GM12878 (cell line): Measurements from ENCODE around the gene ANAPC16. TPM values are rescaled to one million over a fixed set of nuclear protein-coding genes. Genes with fewer than 3 reads are reported as not detected.

Experiments
- ATAC-seq: fragments of 200-7000 bp; cut with Tn5 transposase; 3 replicates; pipeline ENCODE4 v1.9.1; 2020; ENCODE audit warnings: mild to moderate bottlenecking, moderate library complexity
- BruUV-seq: library from RNA; stranded (reverse); fragments of 400-500 nt; replicated peaks from 2 replicates; lab custom pipeline; 2021; lab: Mats Ljungman, UMichigan
- CTCF ChIA-PET: fragments of 300-600 bp; sonication (Branson Sonifier 250); formaldehyde crosslinking; extraction: SDS; loops from one replicate; lab custom pipeline; 2021; ENCODE audit warnings: inconsistent platforms; lab: Yijun Ruan, JAX
- POLR2A ChIA-PET: fragments of 350-600 bp; formaldehyde crosslinking; extraction: SDS; loops from one replicate; lab custom pipeline; 2021; ENCODE audit warnings: inconsistent platforms; lab: Charles Lee
- RAD21 ChIA-PET: fragments of 300-600 bp; sonication (Branson Sonifier 250); formaldehyde crosslinking; loops from one replicate; lab custom pipeline; 2023; ENCODE audit warnings: antibody characterized with exemption; ENCODE audit not compliant: unreplicated experiment; lab: Charles Lee
- SMC1A ChIA-PET: fragments of 300-600 bp; sonication (Branson Sonifier 250); formaldehyde crosslinking; loops from one replicate; lab custom pipeline; 2023; ENCODE audit not compliant: unreplicated experiment, uncharacterized antibody; lab: Charles Lee
- DNase-seq: peaks from one replicate; pipeline ENCODE4 v3.0.0-alpha.2; 2011; ENCODE audit warnings: low read depth, low spot score
- FAIRE-seq: peaks from 3 replicates; lab custom pipeline; 2011; peaks lifted over from hg19 to GRCh38; lab: Jason Lieb, UNC
- H2AFZ ChIP-seq: 2 replicates; pipeline ENCODE4 v1.6.0; 2011; ENCODE audit warnings: low read depth, low read length, control low read depth; ENCODE audit not compliant: control insufficient read depth
- H3K27ac ChIP-seq: 2 replicates; pipeline ENCODE4 v1.5.1; 2011; ENCODE audit warnings: control low read depth; ENCODE audit not compliant: control insufficient read depth, insufficient read depth
- H3K27me3 ChIP-seq, 2 experiments: replicated peaks in 1 of 2; 2 replicates each; pipeline versions ENCODE4 v1.6.0 to v1.6.1; 2011; ENCODE audit warnings: low read length in 1 of 2; ENCODE audit not compliant: control insufficient read depth in 2 of 2, insufficient read depth in 2 of 2
- H3K36me3 ChIP-seq, 2 experiments: 2 replicates each; pipeline ENCODE4 v1.5.1; 2011; ENCODE audit warnings: low read length in 1 of 2; ENCODE audit not compliant: control insufficient read depth in 2 of 2, insufficient read depth in 2 of 2
- H3K4me1 ChIP-seq: 2 replicates; pipeline ENCODE4 v1.6.1; 2011; ENCODE audit warnings: mild to moderate bottlenecking, low read length, moderate library complexity, mixed read lengths; ENCODE audit not compliant: control insufficient read depth, insufficient read depth
- H3K4me2 ChIP-seq: 2 replicates; pipeline ENCODE4 v1.6.0; 2011; ENCODE audit warnings: control low read depth; ENCODE audit not compliant: control insufficient read depth, insufficient read depth
- H3K4me3 ChIP-seq: fragments of 200-600 bp; sonication (generic); 2 replicates; pipeline ENCODE4 v1.5.1; 2016
- H3K79me2 ChIP-seq: 2 replicates; pipeline ENCODE4 v1.6.0; 2011; ENCODE audit warnings: low read length; ENCODE audit not compliant: control insufficient read depth, insufficient read depth
- H3K9ac ChIP-seq: 2 replicates; pipeline ENCODE4 v1.8.0; 2011; ENCODE audit warnings: low read length, control low read depth, mixed read lengths; ENCODE audit not compliant: control insufficient read depth, insufficient read depth
- H3K9me3 ChIP-seq: replicated peaks from 3 replicates; pipeline ENCODE4 v1.5.1; 2011; ENCODE audit warnings: mild to moderate bottlenecking, low read length; ENCODE audit not compliant: control insufficient read depth, insufficient read depth
- H4K20me1 ChIP-seq: 2 replicates; pipeline ENCODE4 v1.6.0; 2011; ENCODE audit not compliant: control insufficient read depth, insufficient read depth
- BHLHE40 ChIP-seq, 2 experiments: fragments of 450-650 bp in 1 of 2; IDR thresholded peaks; 2 replicates each; pipeline ENCODE4 v1.6.1; 2011 to 2017; ENCODE audit warnings: low read depth in 2 of 2, borderline replicate concordance in 1 of 2, improper control_type of control experiment in 1 of 2, low read length in 1 of 2, mild to moderate bottlenecking in 1 of 2
- CHD1 ChIP-seq: IDR thresholded peaks from 2 replicates; pipeline ENCODE4 v1.6.1; 2012; ENCODE audit warnings: low read depth, low read length, improper control_type of control experiment
- ESRRA ChIP-seq: IDR thresholded peaks from 2 replicates; pipeline ENCODE4 v1.6.1; 2012; ENCODE audit warnings: mild to moderate bottlenecking, low read length, improper control_type of control experiment
- IKZF1 ChIP-seq: fragments of 450-650 bp; conservative IDR thresholded peaks from 2 replicates; pipeline ENCODE4 v1.6.1; 2017; ENCODE audit warnings: antibody characterized with exemption, mild to moderate bottlenecking
- JUNB ChIP-seq: IDR thresholded peaks from 2 replicates; pipeline ENCODE4 v1.6.1; 2016; ENCODE audit warnings: antibody characterized with exemption, mild to moderate bottlenecking
- LARP7 ChIP-seq: fragments of 450-650 bp; IDR thresholded peaks from 2 replicates; pipeline ENCODE4 v1.6.1; 2017; ENCODE audit warnings: mild to moderate bottlenecking
- MTA3 ChIP-seq: IDR thresholded peaks from 2 replicates; pipeline ENCODE4 v1.6.1; 2012; ENCODE audit warnings: low read length, inconsistent platforms, borderline replicate concordance
- NR2F1 ChIP-seq: fragments of 450-650 bp; conservative IDR thresholded peaks from 2 replicates; pipeline ENCODE4 v1.6.1; 2017; ENCODE audit warnings: mild to moderate bottlenecking
- SIX5 ChIP-seq: IDR thresholded peaks from 2 replicates; pipeline ENCODE4 v1.6.1; 2011; ENCODE audit warnings: mild to moderate bottlenecking, low read depth, low read length, moderate library complexity; ENCODE audit not compliant: severe bottlenecking
- STAT1 ChIP-seq: fragments of 450-650 bp; conservative IDR thresholded peaks from 2 replicates; pipeline ENCODE4 v1.6.1; 2014; ENCODE audit warnings: antibody characterized with exemption, mild to moderate bottlenecking
- ZNF217 ChIP-seq: fragments of 450-650 bp; IDR thresholded peaks from 2 replicates; pipeline ENCODE4 v1.6.1; 2017; ENCODE audit warnings: antibody characterized with exemption, mild to moderate bottlenecking
- ZNF384 ChIP-seq: IDR thresholded peaks from 2 replicates; pipeline ENCODE4 v1.6.1; 2012; ENCODE audit warnings: low read depth, mild to moderate bottlenecking, low read length, improper control_type of control experiment, borderline replicate concordance
- WGBS: methylation state at CpG from one replicate; pipeline ENCODE4 v1.1.6; 2016; ENCODE audit warnings: low lambda C conversion rate; ENCODE audit not compliant: insufficient replicate concordance, insufficient coverage; ENCODE audit errors: missing lambda C conversion rate; 5-methylcytosine and 5-hydroxymethylcytosine counted together
- in situ Hi-C: fragments of 300-500 bp; cut with MboI; formaldehyde crosslinking; loops from 9 replicates; pipeline ENCODE4 v1.14.3; 2018; ENCODE audit warnings: mixed read lengths
- intact Hi-C: fragments of 100-400 bp; cut with micrococcal nuclease; formaldehyde crosslinking; loops from one replicate; pipeline ENCODE4 v1.14.2; 2022; ENCODE audit not compliant: unreplicated experiment
- polyA plus RNA-seq, 11 experiments: library from polyadenylated mRNA; depleted of rRNA in 4 of 11; unstranded in 6 of 11; stranded (reverse) in 5 of 11; fragments of >200 nt; fragmentation: Nextera tagmentation in 4 of 11; fragmentation: Illumina TruSeq in 1 of 11; extraction: Ambion mirVana in 4 of 11; extraction: Trizol in 1 of 11; gene quantifications; 1 replicate in 1 of 11; 2 replicates in 10 of 11; pipeline versions ENCODE4 v1.2.1 to v1.2.3, GENCODE V29; 2011 to 2016; ENCODE audit warnings: inconsistent platforms in 2 of 11, missing spikeins in 2 of 11, low read depth in 1 of 11
- total RNA-seq, 4 experiments: library from RNA; depleted of rRNA in 3 of 4; stranded (reverse); fragments of >200 nt in 3 of 4; fragmentation: Illumina TruSeq in 1 of 4; extraction: Trizol in 1 of 4; gene quantifications; 2 replicates each; pipeline versions ENCODE4 v1.2.1 to v1.2.3, GENCODE V29; 2013 to 2021
- TF ChIP-seq, protein P1 (sequence below): fragments of 450-650 bp; IDR thresholded peaks from 2 replicates; pipeline ENCODE4 v1.6.1; 2016; ENCODE audit warnings: mild to moderate bottlenecking

Gene ANAPC16
- total and polyA plus RNA-seq, 10 of the 15 experiments (the other 5 are each of a cell fraction or from before 2014, with no cell fraction given) = 66.9 to 208 (median 134) TPM

DNA sequence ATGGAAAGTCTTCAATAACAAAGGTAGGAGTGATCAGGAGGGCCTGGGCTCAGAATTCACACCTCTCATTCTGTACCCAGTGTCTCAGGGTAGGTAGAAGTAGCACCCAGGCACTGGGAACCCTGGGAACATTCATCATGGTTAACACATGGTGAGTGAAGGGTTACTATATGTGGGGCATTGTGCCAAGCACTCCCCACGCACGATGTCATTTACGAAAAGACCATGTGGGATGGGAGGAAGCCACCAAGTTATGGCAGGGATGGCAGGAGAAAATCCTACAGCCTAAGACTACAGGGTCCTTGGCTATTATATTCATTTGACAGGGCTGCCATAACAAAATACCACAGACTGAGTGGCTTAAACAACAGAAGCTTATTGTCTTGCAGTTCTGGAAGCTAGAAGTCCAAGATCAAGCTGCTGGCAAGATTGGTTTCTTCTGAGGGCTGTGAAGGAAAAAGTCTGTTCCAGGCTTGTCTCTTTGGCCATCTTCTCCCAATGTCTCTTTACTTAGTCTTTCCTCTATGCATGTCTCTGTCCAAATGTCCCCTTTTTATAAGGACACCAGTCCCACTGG, 30.2 kb downstream of the ANAPC16 start:
- H2AFZ ChIP-seq = no peak overlapping the region
- no TSS peak for BruUV-seq
- 97% methylated on average over 3 of the region's 3 CpGs for WGBS
- no peaks in the 10 kb centered on the region for H3K27me3 ChIP-seq
- peaks cover 70% of the 10 kb centered on the region for H3K4me1 ChIP-seq
- intact Hi-C loops = no loop called here
- no peaks in the 10 kb centered on the region for H4K20me1 ChIP-seq
- ATAC-seq (no peak), DNase-seq (no peak), FAIRE-seq (no peak)
- 0 out of 2 replicates have a peak overlapping the region, but pooled peaks have one; percentile 26 for H3K27ac ChIP-seq
- no peaks in the 10 kb centered on the region for H3K36me3 ChIP-seq
- no peak overlapping the region for H3K4me3 ChIP-seq
- CTCF ChIA-PET = interaction anchor here (0.7 to 4.0 kb wide), 11 partner anchors 8 to 197 kb away, joined by 3 to 27 read pairs (median 5); no protein-coding TSS in a partner anchor
- H3K9me3 ChIP-seq = no peaks in the 10 kb centered on the region
- SMC1A ChIA-PET = interaction anchor here (0.7 to 21.0 kb wide), 14 partner anchors 10 to 113 kb away, joined by 3 to 275 read pairs (median 10); partner anchors contain the start of genes ANAPC16, ASCC1 and DDIT4
- RAD21 ChIA-PET = interaction anchor here (1.1 to 10.5 kb wide), 10 partner anchors 13 to 197 kb away, joined by 3 to 185 read pairs (median 8); partner anchors contain the start of gene DDIT4
- no peak overlapping the region for H3K9ac ChIP-seq
- H3K4me2 ChIP-seq = no peak overlapping the region
- TF ChIP-seq IKZF1 = 0 out of 2 replicates have a peak, but pooled peaks have one; percentile 8
- TF ChIP-seq SIX5 = no peak
- TF ChIP-seq, all 136 proteins: peak for 1
- in situ Hi-C loops = no loop called here
- no peaks in the 10 kb centered on the region for H3K79me2 ChIP-seq
- POLR2A ChIA-PET = interaction anchor here (0.6 to 8.0 kb wide), 13 partner anchors 8 to 364 kb away, joined by 3 to 113 read pairs (median 14); partner anchors contain the start of genes ANAPC16, ASCC1 and DDIT4

DNA sequence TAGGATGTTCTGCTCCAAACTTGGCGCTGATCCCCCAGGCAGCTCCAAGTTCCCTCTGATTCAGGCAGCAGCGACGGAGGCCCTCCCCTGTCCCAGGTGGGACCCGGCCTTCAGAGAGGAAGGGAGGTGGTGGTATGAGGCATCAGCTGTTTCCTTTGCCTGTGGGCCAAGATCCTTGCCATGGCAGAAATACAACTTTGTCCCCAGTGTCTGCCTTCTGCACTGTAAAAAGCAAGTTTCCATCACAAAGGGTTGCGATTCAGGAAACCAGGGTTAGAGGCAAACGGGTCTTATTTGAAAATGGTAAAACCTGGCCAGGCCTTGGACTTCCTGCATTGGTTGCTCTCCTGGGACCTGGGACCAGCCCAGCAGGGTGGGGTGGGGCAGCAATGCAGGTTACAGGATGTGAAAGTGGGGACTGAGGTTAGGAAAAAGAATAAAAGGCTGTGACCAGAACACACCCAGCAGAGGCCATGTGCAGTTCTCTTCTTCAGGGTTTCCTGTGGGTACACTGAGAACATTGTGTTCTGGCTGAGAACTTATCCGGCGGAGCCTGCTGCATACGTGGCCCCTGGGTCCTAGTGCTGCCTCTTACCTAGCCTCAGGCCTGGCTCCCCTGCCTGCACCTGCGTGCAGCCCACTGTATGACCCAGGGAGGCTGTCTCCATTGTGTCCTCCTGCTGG, 32.8 kb downstream of the ANAPC16 start:
- Histone ChIP-seq H3K9me3 (no peaks in the 10 kb centered on the region), H3K9ac (peak overlapping the region; percentile 84), H4K20me1 (no peaks in the 10 kb centered on the region), H3K4me1 (peaks cover 72% of the 10 kb centered on the region), H3K27ac (peak overlapping the region; percentile 97), H3K27me3 (no peaks in the 10 kb centered on the region), H3K4me3 (peak overlapping the region; percentile 55; the same call in 1 of the 2 replicates), H3K4me2 (peak overlapping the region; percentile 67), H3K79me2 (no peaks in the 10 kb centered on the region), H3K36me3 (no peaks in the 10 kb centered on the region), H2AFZ (peak overlapping the region; percentile 58)
- WGBS = under 1% methylated on average over 10 of the region's 10 CpGs
- FAIRE-seq (peak; percentile 86), ATAC-seq (peak; percentile 95), DNase-seq (peak; percentile 99)
- CTCF ChIA-PET = interaction anchor here (0.8 to 4.0 kb wide), 14 partner anchors 9 to 200 kb away, joined by 3 to 27 read pairs (median 8); partner anchors contain the start of gene DDIT4
- POLR2A ChIA-PET = interaction anchor here (0.6 to 8.0 kb wide), 17 partner anchors 11 to 192 kb away, joined by 3 to 113 read pairs (median 6); partner anchors contain the start of genes ANAPC16, ASCC1 and DDIT4
- in situ Hi-C loops = no loop called here
- SMC1A ChIA-PET = interaction anchor here (0.9 to 21.0 kb wide), 15 partner anchors 9 to 122 kb away, joined by 3 to 275 read pairs (median 14); partner anchors contain the start of genes ANAPC16, ASCC1 and DDIT4
- RAD21 ChIA-PET = interaction anchor here (0.9 to 10.5 kb wide), 19 partner anchors 9 to 200 kb away, joined by 3 to 185 read pairs (median 10); partner anchors contain the start of genes ANAPC16, ASCC1 and DDIT4
- intact Hi-C loops = loop anchor here (1.0 to 2.0 kb wide), 5 partner anchors 13 to 87 kb away; partner anchors contain the start of gene DDIT4
- TSS peak; percentile 94 for BruUV-seq
- TF ChIP-seq JUNB (no peak; the same call in 1 of the 2 replicates), ZNF384 (0 out of 2 replicates have a peak, but pooled peaks have one; percentile 23), SIX5 (no peak), ZNF217 (peak; percentile 49; the same call in 1 of the 2 replicates), BHLHE40 (IDR thresholded peaks at IDR 0.05; ENCODE audit: borderline replicate concordance in 1 of 2, low read depth in 2 of 2, low read length in 1 of 2) (peak; percentile 78 to 87), MTA3 (peak; percentile 62; the same call in 1 of the 2 replicates), CHD1 (peak; percentile 83; the same call in 1 of the 2 replicates), LARP7 (peak; percentile 38), NR2F1 (peak; percentile 78), STAT1 (no peak), ESRRA (no peak)
- TF ChIP-seq, protein P1, sequence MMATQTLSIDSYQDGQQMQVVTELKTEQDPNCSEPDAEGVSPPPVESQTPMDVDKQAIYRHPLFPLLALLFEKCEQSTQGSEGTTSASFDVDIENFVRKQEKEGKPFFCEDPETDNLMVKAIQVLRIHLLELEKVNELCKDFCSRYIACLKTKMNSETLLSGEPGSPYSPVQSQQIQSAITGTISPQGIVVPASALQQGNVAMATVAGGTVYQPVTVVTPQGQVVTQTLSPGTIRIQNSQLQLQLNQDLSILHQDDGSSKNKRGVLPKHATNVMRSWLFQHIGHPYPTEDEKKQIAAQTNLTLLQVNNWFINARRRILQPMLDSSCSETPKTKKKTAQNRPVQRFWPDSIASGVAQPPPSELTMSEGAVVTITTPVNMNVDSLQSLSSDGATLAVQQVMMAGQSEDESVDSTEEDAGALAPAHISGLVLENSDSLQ = peak; percentile 17; the same call in 1 of the 2 replicates
